SKM-1 (cell line): ENCODE measurements around the gene SGF29.
"Not testable (repeated sequence)": the region's sequence is repeated elsewhere in the genome, so short reads cannot be mapped to it uniquely, and the experiment has no call there.

ENCODE experiments used
- DNase-seq: peaks from one replicate; lab custom pipeline; 2025; ENCODE audit not compliant: unreplicated experiment; lab: John Stamatoyannopoulos, UW

The SGF29 gene

GRCh38 chr16:28563218-28563617 lies 9.5 kb downstream of the SGF29 start:
- DNase-seq: no peak

GRCh38 chr16:28566233-28566925 lies 12.7 kb downstream of the SGF29 start:
- DNase-seq: not testable (repeated sequence)

- DNase-seq: no peak
These were observed 13.6 kb downstream of the SGF29 start for GRCh38 chr16:28567292-28567691.

GRCh38 chr16:28569021-28569420 lies 15.3 kb downstream of the SGF29 start:
- DNase-seq: no peak

GRCh38 chr16:28569968-28570752 lies 16.4 kb downstream of the SGF29 start:
- DNase-seq: no peak

GRCh38 chr16:28572696-28573510 lies 19.2 kb downstream of the SGF29 start:
- DNase-seq: no peak

- DNase-seq: no peak
These were observed 20.3 kb downstream of the SGF29 start for GRCh38 chr16:28573738-28574718.

- no peak for DNase-seq
These were observed 21.2 kb downstream of the SGF29 start for GRCh38 chr16:28574925-28575324.

- DNase-seq: no peak
These were observed 21.9 kb downstream of the SGF29 start for GRCh38 chr16:28575446-28576109.

GRCh38 chr16:28580726-28581315 lies 27.1 kb downstream of the SGF29 start:
- DNase-seq: no peak

- no peak for DNase-seq
These were observed 32.0 kb downstream of the SGF29 start for GRCh38 chr16:28585674-28586073.

- DNase-seq: no peak
These were observed 32.7 kb downstream of the SGF29 start for GRCh38 chr16:28586466-28586865.

GRCh38 chr16:28587386-28587785 lies 33.7 kb downstream of the SGF29 start:
- DNase-seq: no peak

- no peak for DNase-seq
These were observed 35.3 kb downstream of the SGF29 start for GRCh38 chr16:28589069-28589468.

- DNase-seq: no peak
These were observed 36.2 kb downstream of the SGF29 start for GRCh38 chr16:28589930-28590329.

GRCh38 chr16:28590384-28591340 lies 36.9 kb downstream of the SGF29 start:
- DNase-seq: no peak

- no peak for DNase-seq
These were observed 37.6 kb downstream of the SGF29 start for GRCh38 chr16:28591355-28591754.

GRCh38 chr16:28592511-28592910 lies 38.8 kb downstream of the SGF29 start:
- DNase-seq: no peak
